Neural crest cell (in vitro differentiated cells): Measurements from ENCODE around the gene UQCRQ. TPM values are rescaled to one million over a fixed set of nuclear protein-coding genes. Genes with fewer than 3 reads are reported as not detected.

Experiments used
- DNase-seq: peaks from one replicate; pipeline ENCODE4 v3.0.0; 2021; ENCODE audit warnings: low read depth, mixed read lengths, low spot score
- H3K27ac Mint-ChIP-seq: one replicate; pipeline ENCODE4 v1.8.0; 2021; ENCODE audit warnings: mild to moderate bottlenecking, mixed read lengths; ENCODE audit not compliant: unreplicated experiment
- H3K27me3 Mint-ChIP-seq: 2 replicates; pipeline ENCODE4 v1.8.0; 2021; ENCODE audit warnings: low read depth, mild to moderate bottlenecking, mixed read lengths
- H3K36me3 Mint-ChIP-seq: 2 replicates; pipeline ENCODE4 v1.8.0; 2021; ENCODE audit warnings: low read depth, mild to moderate bottlenecking, mixed read lengths
- H3K4me1 Mint-ChIP-seq: 2 replicates; pipeline ENCODE4 v1.8.0; 2021; ENCODE audit warnings: mixed read lengths
- H3K4me3 Mint-ChIP-seq: one replicate; pipeline ENCODE4 v1.8.0; 2021; ENCODE audit warnings: mild to moderate bottlenecking, mixed read lengths
- H3K9me3 Mint-ChIP-seq: 2 replicates; pipeline ENCODE4 v1.8.0; 2021; ENCODE audit warnings: mixed read lengths
- total RNA-seq: library from RNA; stranded (reverse); gene quantifications from 2 replicates; pipeline ENCODE4 v1.2.1, GENCODE V29; 2021
- TF ChIP-seq, protein P1 (sequence below): fragments of 200-600 bp; sonication (generic); conservative IDR thresholded peaks from 2 replicates; pipeline ENCODE4 v1.5.0; 2021; ENCODE audit warnings: antibody characterized with exemption, mild to moderate bottlenecking

Gene UQCRQ
- total RNA-seq, 1 donor from 2014 or later, result 293 TPM

DNA sequence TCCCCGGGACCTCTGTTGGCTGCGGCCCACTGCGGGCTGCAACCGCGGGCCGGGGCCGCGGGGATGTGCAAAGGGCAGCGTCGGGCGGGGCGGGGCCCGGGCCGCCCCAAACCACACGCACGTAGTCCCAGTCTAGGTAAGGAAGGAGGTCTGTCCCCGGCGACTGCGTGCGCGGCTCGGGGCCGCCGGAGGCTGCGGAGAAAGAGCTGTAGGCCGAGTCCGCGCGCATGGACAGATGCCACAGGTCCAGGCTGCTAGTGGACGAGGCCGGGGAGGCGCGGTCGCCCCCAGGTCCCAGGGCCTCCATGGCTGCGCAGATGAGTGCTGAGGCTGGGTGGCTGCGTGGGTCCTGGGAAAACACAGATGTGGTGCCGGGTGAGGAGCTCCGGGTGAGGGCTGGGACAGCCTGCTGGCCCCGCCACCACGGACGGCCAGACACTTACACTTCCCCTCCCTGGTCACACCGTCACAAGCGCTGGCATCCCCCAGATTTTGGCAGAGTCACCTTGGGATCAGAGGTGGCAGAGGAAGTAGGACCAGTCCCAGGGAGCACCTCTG is 40.5 kb upstream of the UQCRQ start:
- Mint-ChIP-seq H3K9me3 (no peaks in the 10 kb centered on the region), H3K27ac (no peak overlapping the region), H3K36me3 (no peaks in the 10 kb centered on the region), H3K27me3 (peaks cover 60% of the 10 kb centered on the region), H3K4me1 (peaks cover 23% of the 10 kb centered on the region), H3K4me3 (no peak overlapping the region)
- TF ChIP-seq, protein P1, sequence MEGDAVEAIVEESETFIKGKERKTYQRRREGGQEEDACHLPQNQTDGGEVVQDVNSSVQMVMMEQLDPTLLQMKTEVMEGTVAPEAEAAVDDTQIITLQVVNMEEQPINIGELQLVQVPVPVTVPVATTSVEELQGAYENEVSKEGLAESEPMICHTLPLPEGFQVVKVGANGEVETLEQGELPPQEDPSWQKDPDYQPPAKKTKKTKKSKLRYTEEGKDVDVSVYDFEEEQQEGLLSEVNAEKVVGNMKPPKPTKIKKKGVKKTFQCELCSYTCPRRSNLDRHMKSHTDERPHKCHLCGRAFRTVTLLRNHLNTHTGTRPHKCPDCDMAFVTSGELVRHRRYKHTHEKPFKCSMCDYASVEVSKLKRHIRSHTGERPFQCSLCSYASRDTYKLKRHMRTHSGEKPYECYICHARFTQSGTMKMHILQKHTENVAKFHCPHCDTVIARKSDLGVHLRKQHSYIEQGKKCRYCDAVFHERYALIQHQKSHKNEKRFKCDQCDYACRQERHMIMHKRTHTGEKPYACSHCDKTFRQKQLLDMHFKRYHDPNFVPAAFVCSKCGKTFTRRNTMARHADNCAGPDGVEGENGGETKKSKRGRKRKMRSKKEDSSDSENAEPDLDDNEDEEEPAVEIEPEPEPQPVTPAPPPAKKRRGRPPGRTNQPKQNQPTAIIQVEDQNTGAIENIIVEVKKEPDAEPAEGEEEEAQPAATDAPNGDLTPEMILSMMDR, result no peak
- DNase-seq, result no peak

DNA sequence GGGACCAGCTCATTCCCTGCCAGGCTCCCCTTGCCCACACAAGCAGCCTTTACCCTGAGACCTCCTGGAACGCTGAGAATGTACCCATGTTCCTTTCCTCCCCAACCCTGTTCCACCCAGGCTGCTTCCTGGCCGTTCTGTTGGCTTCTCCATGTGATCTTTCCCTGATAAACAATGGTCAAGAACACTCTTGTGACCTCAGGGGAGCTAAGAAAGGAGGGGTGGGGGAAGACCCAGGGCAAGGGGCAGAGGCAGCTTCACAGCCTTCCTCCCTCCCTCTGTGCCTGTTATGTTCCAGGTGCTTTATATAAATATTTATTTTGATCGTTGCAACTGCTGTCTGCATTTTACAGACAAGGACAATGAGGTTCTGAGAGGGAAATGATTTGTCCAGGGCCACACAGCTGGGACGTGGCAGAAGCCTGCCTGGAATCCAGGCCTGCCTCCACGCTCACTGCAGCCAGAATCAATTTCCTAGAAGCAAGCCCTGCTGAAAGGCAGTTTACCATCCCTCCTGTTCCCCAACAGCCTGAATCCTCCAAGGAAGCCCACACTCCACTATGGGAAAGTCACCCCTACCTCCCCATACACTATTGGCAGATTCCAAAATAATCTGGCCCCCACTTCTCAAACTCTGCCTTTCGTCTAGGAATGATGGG is 39.9 kb upstream of the UQCRQ start:
- TF ChIP-seq, protein P1, result no peak
- no peak overlapping the region for H3K27ac Mint-ChIP-seq
- no peaks in the 10 kb centered on the region for H3K9me3 Mint-ChIP-seq
- H3K36me3 Mint-ChIP-seq, result no peaks in the 10 kb centered on the region
- peaks cover 23% of the 10 kb centered on the region for H3K4me1 Mint-ChIP-seq
- H3K4me3 Mint-ChIP-seq, result peak overlapping the region; percentile 41
- H3K27me3 Mint-ChIP-seq, result peaks cover 66% of the 10 kb centered on the region
- no peak for DNase-seq

DNA sequence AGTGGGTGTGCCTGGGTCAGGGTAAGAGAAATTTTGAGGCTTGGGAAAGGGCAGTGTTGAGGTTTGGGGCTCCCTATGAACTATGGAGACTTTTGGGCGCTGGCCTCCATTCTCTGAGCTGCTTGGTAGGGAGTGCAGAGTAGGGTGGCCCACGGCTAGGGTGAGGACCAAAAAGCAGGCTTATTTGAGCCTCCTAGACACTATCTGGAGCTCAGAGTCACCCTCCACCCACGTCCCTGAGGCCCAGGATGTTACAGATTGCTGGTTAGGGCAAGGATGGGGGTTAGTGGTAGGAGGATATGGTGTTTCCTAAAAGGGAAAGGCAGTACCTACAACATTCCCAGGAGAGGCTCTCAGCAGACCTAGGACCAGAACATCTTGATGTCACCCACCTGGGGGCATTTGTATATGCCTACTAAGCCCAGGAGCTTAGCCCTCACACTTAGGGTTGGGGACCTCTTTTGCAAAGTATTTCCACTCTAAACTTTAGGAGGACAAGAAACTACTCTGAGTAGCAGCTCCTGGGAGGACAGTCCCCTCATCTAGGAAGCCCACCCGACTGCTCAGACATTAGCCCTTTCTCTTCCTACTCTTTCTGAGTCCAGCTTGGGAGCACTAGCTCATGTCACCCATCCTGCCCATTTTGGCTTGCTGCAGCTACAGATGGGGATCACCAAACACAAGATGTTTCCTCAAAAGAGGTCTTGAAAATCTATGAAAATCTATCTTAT is 38.3 kb upstream of the UQCRQ start:
- H3K9me3 Mint-ChIP-seq, result no peaks in the 10 kb centered on the region
- H3K36me3 Mint-ChIP-seq, result no peaks in the 10 kb centered on the region
- peak overlapping the region; percentile 82 for H3K4me3 Mint-ChIP-seq
- H3K27me3 Mint-ChIP-seq, result peaks cover 71% of the 10 kb centered on the region
- no peak overlapping the region for H3K27ac Mint-ChIP-seq
- TF ChIP-seq, protein P1, result no peak
- no peak for DNase-seq
- H3K4me1 Mint-ChIP-seq, result peaks cover 16% of the 10 kb centered on the region

DNA sequence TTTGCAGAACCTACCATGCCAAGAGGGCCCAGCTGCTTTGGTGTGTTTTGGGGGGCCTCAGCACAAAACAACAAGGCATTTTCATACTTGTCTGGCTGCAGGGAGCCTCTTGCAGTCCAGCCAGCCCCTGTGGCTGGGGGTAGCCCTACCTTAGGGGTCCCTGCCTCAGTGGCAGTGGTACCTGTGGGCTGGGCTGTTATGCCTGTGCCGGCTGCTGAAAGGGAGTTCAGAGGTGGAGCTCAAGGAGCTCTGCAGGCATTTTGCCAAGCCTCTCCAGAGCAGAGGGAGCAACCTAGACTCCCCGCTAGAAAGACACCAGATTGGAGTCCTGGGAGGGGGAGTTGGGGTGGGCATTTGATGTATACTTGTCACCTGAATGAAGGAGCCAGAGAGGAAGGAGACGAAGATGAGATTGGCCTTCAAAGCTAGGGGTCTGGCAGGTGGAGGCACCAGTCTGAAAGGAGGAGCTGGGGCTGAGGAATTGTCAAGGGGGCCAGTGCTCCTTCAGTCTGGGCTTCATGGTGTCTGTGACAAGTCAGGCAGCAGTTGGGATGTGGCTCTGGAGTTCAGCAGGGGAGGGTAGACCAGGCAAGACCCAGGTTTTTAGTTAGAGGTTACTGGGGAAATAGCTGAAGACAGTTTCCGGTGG is 37.5 kb upstream of the UQCRQ start:
- H3K4me3 Mint-ChIP-seq, result peak overlapping the region; percentile 82

More for the DNA sequence above, 37.5 kb upstream of the UQCRQ start:
- Mint-ChIP-seq H3K36me3 (no peaks in the 10 kb centered on the region), H3K27me3 (peaks cover 73% of the 10 kb centered on the region), H3K27ac (no peak overlapping the region), H3K9me3 (no peaks in the 10 kb centered on the region), H3K4me1 (peaks cover 16% of the 10 kb centered on the region)
- TF ChIP-seq, protein P1, result no peak
- no peak for DNase-seq
